Stromal cell of bone marrow (primary cell): Measurements from ENCODE around the gene MYO16.
A peak's percentile ranks its signal among the peaks of the same experiment; 100 is the strongest.

Experiments used
- DNase-seq: peaks from one replicate; pipeline ENCODE4 v3.0.0-alpha.2; 2012; ENCODE audit warnings: low read depth

Gene MYO16

GRCh38 chr13:108629181-108629752 lies at the start of gene MYO16:
MYO16 (plus strand) TSS chr13:108629611; CDS start chr13:108629845, 234 bp downstream.
- DNase-seq, result no peak

- DNase-seq, result no peak
Observed at GRCh38 chr13:108586826-108587225, 42.6 kb upstream of the MYO16 start.

GRCh38 chr13:108588516-108588915 lies 40.9 kb upstream of the MYO16 start:
- no peak for DNase-seq

GRCh38 chr13:108594153-108594552 lies 35.3 kb upstream of the MYO16 start:
- DNase-seq, result no peak

- DNase-seq, result no peak
Observed at GRCh38 chr13:108595436-108596274, 33.8 kb upstream of the MYO16 start.

GRCh38 chr13:108597943-108598342 lies 31.5 kb upstream of the MYO16 start:
- no peak for DNase-seq

- no peak for DNase-seq
Observed at GRCh38 chr13:108606424-108606823, 23.0 kb upstream of the MYO16 start.

GRCh38 chr13:108609353-108609752 lies 20.1 kb upstream of the MYO16 start:
- peak; percentile 4 for DNase-seq

GRCh38 chr13:108610507-108610906 lies 18.9 kb upstream of the MYO16 start:
- DNase-seq, result no peak

GRCh38 chr13:108615241-108615640 lies 14.2 kb upstream of the MYO16 start:
- DNase-seq, result no peak

GRCh38 chr13:108618233-108618632 lies 11.2 kb upstream of the MYO16 start:
- no peak for DNase-seq

GRCh38 chr13:108621462-108621861 lies 7.9 kb upstream of the MYO16 start:
- DNase-seq, result no peak

GRCh38 chr13:108624108-108624507 lies 5.3 kb upstream of the MYO16 start:
- DNase-seq, result no peak

- DNase-seq, result no peak
Observed at GRCh38 chr13:108624979-108625378, 4.4 kb upstream of the MYO16 start.

GRCh38 chr13:108629988-108630387 lies 577 bp downstream of the MYO16 start:
- DNase-seq, result no peak

- DNase-seq, result no peak
Observed at GRCh38 chr13:108632649-108633167, 3.3 kb downstream of the MYO16 start.

- DNase-seq, result no peak
Observed at GRCh38 chr13:108638901-108639300, 9.5 kb downstream of the MYO16 start.

GRCh38 chr13:108643646-108644353 lies 14.4 kb downstream of the MYO16 start:
- no peak for DNase-seq

- DNase-seq, result no peak
Observed at GRCh38 chr13:108645376-108645775, 16.0 kb downstream of the MYO16 start.

- DNase-seq, result no peak
Observed at GRCh38 chr13:108650271-108650670, 20.9 kb downstream of the MYO16 start.

- no peak for DNase-seq
Observed at GRCh38 chr13:108656742-108657141, 27.3 kb downstream of the MYO16 start.

- no peak for DNase-seq
Observed at GRCh38 chr13:108657519-108657918, 28.1 kb downstream of the MYO16 start.

GRCh38 chr13:108662528-108662927 lies 33.1 kb downstream of the MYO16 start:
- DNase-seq, result no peak
